Esophagus muscularis mucosa (tissue), 4 donors: ENCODE data around the gene RPH3AL. TPM values are rescaled to one million over a fixed set of nuclear protein-coding genes. Genes with fewer than 3 reads are reported as not detected.

Source experiments
- DNase-seq: peaks from one replicate; pipeline ENCODE4 v3.0.0-alpha.2; 2017; ENCODE audit errors: extremely low spot score
- H3K27ac ChIP-seq, 4 donors: fragments of 200-600 bp; sonication (generic); replicated peaks in 1 of 4; 1 replicate in 3 of 4; 2 replicates in 1 of 4; pipeline ENCODE4 v1.5.1; 2016 to 2019; ENCODE audit warnings: mild to moderate bottlenecking in 1 of 4
- H3K27me3 ChIP-seq, 4 donors: fragments of 200-600 bp; sonication (generic); one replicate each; pipeline versions ENCODE4 v1.5.1 to v1.6.0; 2016 to 2019
- H3K36me3 ChIP-seq, 4 donors: fragments of 200-600 bp; sonication (generic); one replicate each; pipeline ENCODE4 v1.5.1; 2016 to 2019
- H3K4me1 ChIP-seq, 4 donors: fragments of 200-600 bp; sonication (generic); one replicate each; pipeline ENCODE4 v1.5.1; 2016 to 2019
- H3K4me3 ChIP-seq, 4 donors: fragments of 200-600 bp; sonication (generic); 1 replicate in 2 of 4; 2 replicates in 2 of 4; pipeline ENCODE4 v1.5.1; 2016 to 2019; ENCODE audit warnings: mild to moderate bottlenecking in 4 of 4, moderate library complexity in 1 of 4
- H3K9me3 ChIP-seq, 4 donors: fragments of 200-600 bp; sonication (generic); 1 replicate in 3 of 4; 2 replicates in 1 of 4; pipeline ENCODE4 v1.5.1; 2016 to 2019
- CTCF ChIP-seq, 3 experiments: fragments of 200-600 bp in 2 of 3; fragments of 450-650 bp in 1 of 3; sonication (generic) in 2 of 3; IDR thresholded peaks; one replicate each; pipeline ENCODE4 v1.5.1; 2017 to 2019; ENCODE audit warnings: antibody characterized with exemption in 3 of 3, mild to moderate bottlenecking in 2 of 3, moderate library complexity in 1 of 3
- EP300 ChIP-seq: sonication (generic); formaldehyde crosslinking; IDR thresholded peaks from one replicate; pipeline ENCODE4 v1.6.1; 2017; ENCODE audit warnings: antibody characterized with exemption
- POLR2A ChIP-seq: fragments of 450-650 bp; IDR thresholded peaks from one replicate; pipeline ENCODE4 v1.6.1; 2017; ENCODE audit warnings: antibody characterized with exemption, moderate library complexity, mild to moderate bottlenecking, low read depth
- POLR2AphosphoS5 ChIP-seq, 2 donors: sonication (generic); formaldehyde crosslinking; IDR thresholded peaks; one replicate each; pipeline ENCODE4 v1.6.1; 2017; ENCODE audit warnings: antibody characterized with exemption in 2 of 2
- WGBS: methylation state at CpG from one replicate; pipeline ENCODE4 v1.1.5; 2018; 5-methylcytosine and 5-hydroxymethylcytosine counted together
- intact Hi-C: fragments of 100-400 bp; cut with DNase I; formaldehyde crosslinking; loops from one replicate; pipeline ENCODE4 v1.15.1; 2023
- total RNA-seq, 4 donors: library from RNA; depleted of rRNA; stranded (reverse); fragments of >200 nt; gene quantifications; one replicate each; pipeline versions ENCODE4 v1.1.0 to v1.2.1, GENCODE V29; 2016

The RPH3AL gene
- total RNA-seq, 4 donors from 2014 or later, result 8.7 to 21.0 (median 14.8) TPM

DNA sequence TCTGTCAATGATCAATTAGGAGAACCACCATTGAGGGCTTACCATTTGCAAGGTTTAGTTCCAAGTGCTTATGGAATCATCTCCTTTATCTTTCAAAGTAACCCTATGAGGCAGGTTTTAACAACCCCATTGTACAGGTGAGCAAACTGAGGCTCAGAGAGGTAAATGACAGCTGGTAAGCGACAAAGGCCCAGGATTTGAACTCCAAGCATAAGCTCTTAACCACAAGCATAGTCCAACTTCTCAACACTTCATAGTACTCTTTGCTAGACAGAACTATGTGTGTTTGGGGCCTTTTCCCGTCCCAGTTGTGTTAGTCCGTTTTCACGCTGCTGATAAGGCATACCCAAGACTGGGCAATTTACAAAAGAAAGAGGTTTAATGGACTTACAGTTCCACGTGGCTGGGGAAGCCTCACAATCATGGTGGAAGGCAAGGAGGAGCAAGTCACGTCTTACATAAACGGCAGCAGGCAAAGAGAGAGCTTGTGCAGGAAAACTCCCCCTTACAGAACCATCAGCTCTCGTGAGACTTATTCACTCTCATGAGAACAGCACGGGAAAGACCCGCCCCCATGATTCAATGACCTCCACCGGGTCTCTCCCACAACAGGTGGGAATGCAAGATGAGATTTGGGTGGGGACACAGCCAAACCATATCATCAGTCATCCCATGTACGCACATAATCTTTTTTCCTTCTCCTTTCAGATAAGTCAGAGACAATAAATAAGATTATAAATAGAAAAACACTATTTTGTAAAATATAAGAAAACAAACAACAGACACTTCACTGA lies 6.4 kb downstream of the RPH3AL start:
- no peaks in the 10 kb centered on the region for H3K9me3 ChIP-seq

DNA sequence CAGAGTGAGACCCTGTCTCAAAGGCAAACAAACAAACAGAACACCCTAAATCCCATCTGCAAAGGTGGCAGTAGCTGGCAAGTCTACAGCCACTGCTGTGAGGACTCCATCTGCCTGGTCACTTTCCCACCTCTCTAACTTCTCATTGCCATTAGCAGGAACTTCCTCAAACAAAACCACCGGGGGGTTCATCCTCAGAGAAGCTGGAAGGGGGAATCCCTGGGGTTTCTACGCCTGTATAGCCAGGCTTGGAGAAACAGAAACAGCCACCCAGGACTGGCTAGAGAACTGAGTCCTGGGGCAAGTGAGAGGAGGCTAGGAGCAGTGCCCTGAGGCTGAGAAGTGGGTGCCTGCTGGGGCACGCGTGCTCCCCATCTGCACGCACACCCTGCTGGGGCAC lies 7.3 kb downstream of the RPH3AL start:
- TF ChIP-seq EP300, result no peak
- no peak for TF ChIP-seq CTCF (IDR thresholded peaks at IDR 0.05)
- no peak for TF ChIP-seq POLR2A
- TF ChIP-seq POLR2AphosphoS5 (IDR thresholded peaks at IDR 0.05), result no peak
- DNase-seq, result no peak
- intact Hi-C loops, result no loop called here

More for the DNA sequence above, 6.4 kb downstream of the RPH3AL start:
- no peak for DNase-seq
- Histone ChIP-seq H3K27ac (no peak overlapping the region), H3K27me3 (no peaks in the 10 kb centered on the region), H3K36me3 (no peaks in the 10 kb centered on the region), H3K4me3 (no peak overlapping the region), H3K4me1 (peaks cover 18 to 36% (median 25%) of the 10 kb centered on the region in 4 donors)
- WGBS, result 83% methylated on average over 12 of the region's 12 CpGs
- intact Hi-C loops, result no loop called here
- no peak for TF ChIP-seq POLR2AphosphoS5 (IDR thresholded peaks at IDR 0.05)
- TF ChIP-seq CTCF (IDR thresholded peaks at IDR 0.05), result no peak
- no peak for TF ChIP-seq EP300
- TF ChIP-seq POLR2A, result no peak

DNA sequence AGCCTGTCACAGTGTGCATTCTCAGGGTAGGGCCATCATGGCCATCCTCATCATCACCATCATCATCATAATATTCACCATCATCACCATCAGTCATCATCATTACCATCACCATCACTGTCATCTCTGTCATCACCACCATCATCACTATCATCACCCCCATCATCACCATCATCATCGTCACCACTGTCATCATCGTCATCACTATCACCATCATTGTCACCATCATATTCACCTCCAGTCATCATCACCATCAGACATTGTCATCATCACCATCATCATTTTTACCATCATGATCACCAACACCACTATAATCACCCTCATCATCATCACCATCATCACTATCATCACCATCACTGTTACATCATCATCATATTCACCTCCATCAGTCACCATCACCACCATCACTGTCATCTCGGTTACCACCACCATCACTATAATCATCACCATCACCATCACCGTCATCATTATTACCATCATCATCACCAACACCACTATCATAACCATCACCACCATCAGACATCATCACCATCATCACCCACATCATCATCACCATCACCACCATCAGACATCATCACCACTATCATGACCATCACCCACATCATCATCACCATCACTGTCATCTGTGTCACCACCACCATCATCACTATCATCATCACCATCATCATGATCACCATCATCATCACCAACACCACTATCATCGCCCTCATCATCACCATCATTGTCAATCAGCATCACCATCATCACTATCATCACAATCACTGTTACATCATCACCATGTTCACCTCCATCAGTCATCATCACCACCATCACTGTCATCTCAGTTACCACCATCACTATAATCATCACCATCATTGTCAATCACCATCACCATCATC lies 8.5 kb downstream of the RPH3AL start:
- Histone ChIP-seq H3K9me3 (no peaks in the 10 kb centered on the region), H3K4me3 (no peak overlapping the region), H3K27ac (no peak overlapping the region), H3K27me3 (peaks cover 0 to 10% (median 0%) of the 10 kb centered on the region in 4 donors), H3K36me3 (no peaks in the 10 kb centered on the region), H3K4me1 (peaks cover 4 to 18% (median 8%) of the 10 kb centered on the region in 4 donors)
- no peak for TF ChIP-seq EP300
- no peak for TF ChIP-seq CTCF (IDR thresholded peaks at IDR 0.05)
- no peak for TF ChIP-seq POLR2A
- no peak for TF ChIP-seq POLR2AphosphoS5 (IDR thresholded peaks at IDR 0.05)
- no peak for DNase-seq
- 95% methylated on average over 5 of the region's 5 CpGs for WGBS
- intact Hi-C loops, result no loop called here

More for the DNA sequence above, 7.3 kb downstream of the RPH3AL start:
- H3K4me1 ChIP-seq, result peaks cover 11 to 27% (median 18%) of the 10 kb centered on the region in 4 donors
- no peak overlapping the region for H3K27ac ChIP-seq
- WGBS, result 65% methylated on average over 2 of the region's 5 CpGs
- no peaks in the 10 kb centered on the region for H3K36me3 ChIP-seq
- no peaks in the 10 kb centered on the region for H3K9me3 ChIP-seq
- H3K4me3 ChIP-seq, result no peak overlapping the region
- no peaks in the 10 kb centered on the region for H3K27me3 ChIP-seq

- Histone ChIP-seq H3K36me3 (no peaks in the 10 kb centered on the region), H3K27me3 (peaks cover 0 to 16% (median 0%) of the 10 kb centered on the region in 4 donors), H3K4me1 (peaks cover 0 to 12% (median 4%) of the 10 kb centered on the region in 4 donors), H3K4me3 (no peak overlapping the region), H3K27ac (no peak overlapping the region), H3K9me3 (no peaks in the 10 kb centered on the region)
- 72% methylated on average over 7 of the region's 7 CpGs for WGBS
- no peak for DNase-seq
- intact Hi-C loops, result no loop called here
- TF ChIP-seq CTCF (IDR thresholded peaks at IDR 0.05) (no peak), POLR2A (no peak), POLR2AphosphoS5 (IDR thresholded peaks at IDR 0.05) (no peak), EP300 (no peak)
Observed at GRCh38 chr17:343211-343610, 9.4 kb downstream of the RPH3AL start.
